ENCODE measurements around the gene CIZ1. TPM values are rescaled to one million over a fixed set of nuclear protein-coding genes. Genes with fewer than 3 reads are reported as not detected.

Gene CIZ1
- total RNA-seq, 1 donor from 2014 or later: 142 TPM

DNA sequence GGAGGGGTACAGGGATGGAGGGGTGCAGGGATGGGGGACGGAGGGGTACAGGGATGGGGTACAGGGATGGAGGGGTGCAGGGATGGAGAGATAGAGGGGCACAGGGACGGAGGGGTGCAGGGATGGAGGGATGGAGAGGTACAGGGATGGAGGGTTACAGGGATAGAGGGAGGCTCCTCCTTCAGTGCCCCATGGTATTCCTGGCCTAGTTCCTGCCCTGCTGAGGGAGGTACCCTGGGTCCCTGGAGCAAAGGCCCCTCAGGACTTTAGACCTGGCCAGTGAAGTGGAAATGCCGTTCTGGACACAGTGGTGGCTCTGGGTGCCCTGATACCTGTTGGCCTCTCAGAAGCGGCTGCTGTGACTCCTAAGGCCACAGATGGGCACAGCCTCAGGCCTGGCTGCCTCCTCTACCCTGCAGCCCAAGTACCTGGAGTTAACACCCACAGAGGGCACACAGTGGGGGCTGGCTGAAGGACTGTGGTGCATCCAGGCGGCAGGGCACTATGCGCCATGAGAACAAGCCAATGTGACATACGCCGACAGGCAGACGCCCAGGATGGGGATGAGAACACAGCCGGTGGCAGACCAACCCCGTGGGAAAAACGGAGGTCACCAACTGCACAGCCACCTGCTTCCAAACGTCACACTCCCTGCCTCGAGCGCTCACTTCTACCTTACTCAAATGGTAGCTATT lies 72.3 kb downstream of the CIZ1 start:
- Mint-ChIP-seq H3K27ac (no peak overlapping the region), H3K9me3 (no peaks in the 10 kb centered on the region), H3K36me3 (ENCODE audit: low read depth) (peaks cover 19% of the 10 kb centered on the region), H3K4me1 (peaks cover 9% of the 10 kb centered on the region), H3K27me3 (no peaks in the 10 kb centered on the region), H3K4me3 (no peak overlapping the region)
- DNase-seq: no peak
- intact Hi-C loops (cut with micrococcal nuclease): loop anchor here (5.0 kb wide), 2 partner anchors 37 to 92 kb away; no protein-coding TSS in a partner anchor

- Mint-ChIP-seq H3K27ac (no peak overlapping the region), H3K4me3 (no peak overlapping the region), H3K9me3 (no peaks in the 10 kb centered on the region), H3K27me3 (no peaks in the 10 kb centered on the region), H3K4me1 (peaks cover 9% of the 10 kb centered on the region), H3K36me3 (ENCODE audit: low read depth) (peaks cover 17% of the 10 kb centered on the region)
- intact Hi-C loops (cut with micrococcal nuclease): loop anchor here (5.0 kb wide), 2 partner anchors 36 to 91 kb away; no protein-coding TSS in a partner anchor
- DNase-seq: no peak
Measured at GRCh38 chr9:128118472-128118857, 72.9 kb downstream of the CIZ1 start.

- peak; percentile 99 for DNase-seq
- H3K36me3 Mint-ChIP-seq (ENCODE audit: low read depth): peaks cover 18% of the 10 kb centered on the region
- no peaks in the 10 kb centered on the region for H3K27me3 Mint-ChIP-seq
- no peak overlapping the region for H3K4me3 Mint-ChIP-seq
- H3K9me3 Mint-ChIP-seq: no peaks in the 10 kb centered on the region
- peak overlapping the region; percentile 29 for H3K27ac Mint-ChIP-seq
- H3K4me1 Mint-ChIP-seq: peaks cover 9% of the 10 kb centered on the region
- intact Hi-C loops (cut with micrococcal nuclease): loop anchor here (1.0 to 5.0 kb wide), 4 partner anchors 9 to 175 kb away; partner anchors contain the start of gene PTGES2
Measured at GRCh38 chr9:128117613-128118471, 73.5 kb downstream of the CIZ1 start.

DNA sequence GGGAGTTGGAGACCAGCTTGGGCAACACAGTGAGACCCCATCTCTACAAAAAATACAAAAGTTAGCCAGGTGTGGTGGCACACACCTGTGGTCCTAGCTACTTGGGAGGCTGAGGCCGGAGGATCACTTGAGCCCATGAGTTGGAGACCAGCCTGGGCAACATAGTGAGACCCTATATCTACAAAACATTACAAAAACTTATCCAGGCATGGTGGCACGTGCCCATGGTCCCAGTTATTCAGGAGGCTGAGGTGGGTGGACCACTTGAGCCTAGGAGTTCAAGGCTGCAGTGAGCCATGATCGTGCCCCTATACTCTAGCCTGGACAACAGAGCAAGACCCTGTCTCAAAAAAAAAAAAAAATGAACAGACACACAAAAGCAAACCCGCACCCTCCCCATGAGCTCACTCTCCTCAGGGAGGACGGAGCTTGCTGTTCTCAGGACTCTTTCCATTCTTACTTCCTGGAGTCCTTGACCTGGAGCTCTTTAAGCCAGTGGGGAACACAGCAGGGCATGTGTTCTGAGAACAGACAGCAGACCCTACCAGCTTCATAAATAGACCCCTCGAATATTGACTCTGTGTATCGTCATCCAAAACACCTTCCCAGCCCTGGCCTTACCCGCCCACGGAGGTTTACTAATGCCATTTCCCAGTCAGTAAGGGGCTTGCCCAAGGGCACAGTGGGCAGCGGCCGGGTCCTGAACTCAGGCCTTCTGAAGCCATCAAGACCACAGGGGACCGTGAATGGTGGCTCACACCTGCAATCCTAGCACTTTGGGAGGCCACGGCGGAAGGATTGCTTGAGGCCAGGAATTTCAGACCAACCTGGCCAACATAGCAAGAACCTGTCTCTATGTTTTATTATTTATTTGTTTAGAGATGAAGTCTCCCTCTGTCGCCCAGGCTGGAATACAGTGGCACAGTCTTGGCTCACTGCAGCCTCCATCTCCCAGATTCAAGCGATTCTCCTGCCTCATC lies 75.0 kb downstream of the CIZ1 start:
- Mint-ChIP-seq H3K4me1 (peaks cover 9% of the 10 kb centered on the region), H3K27me3 (no peaks in the 10 kb centered on the region), H3K27ac (no peak overlapping the region), H3K9me3 (no peaks in the 10 kb centered on the region), H3K36me3 (ENCODE audit: low read depth) (peaks cover 18% of the 10 kb centered on the region), H3K4me3 (no peak overlapping the region)
- no peak for DNase-seq
- intact Hi-C loops (cut with micrococcal nuclease): loop anchor here (1.0 to 5.0 kb wide), 4 partner anchors 11 to 174 kb away; partner anchors contain the start of gene PTGES2

Other genes with a start within 250 kb of the CIZ1 start
- 56.1 and 64.4 TPM in 2 replicates for gene EEIG1, start 210.6 kb downstream of the CIZ1 start, total RNA-seq
- gene NAIF1, start 124.3 kb downstream of the CIZ1 start, total RNA-seq: 9.6 and 11.1 TPM in 2 replicates
- gene SLC25A25, start 123.3 kb downstream of the CIZ1 start, total RNA-seq: 12.2 and 14.0 TPM in 2 replicates
- gene PTGES2, start 63.8 kb downstream of the CIZ1 start, total RNA-seq: 84.6 and 89.8 TPM in 2 replicates
- not detected in 2 replicates for gene LCN2, start 42.1 kb downstream of the CIZ1 start, total RNA-seq
- gene BBLN, start 31.3 kb downstream of the CIZ1 start, total RNA-seq: 89.3 and 91.4 TPM in 2 replicates
- gene DNM1, start 11.8 kb upstream of the CIZ1 start, total RNA-seq: 0.95 and 1.5 TPM in 2 replicates
- gene GOLGA2, start 84.4 kb upstream of the CIZ1 start, total RNA-seq: 44.1 and 50.4 TPM in 2 replicates
- gene SWI5, start 84.7 kb upstream of the CIZ1 start, total RNA-seq: 13.6 and 14.3 TPM in 2 replicates
- gene TRUB2, start 130.9 kb upstream of the CIZ1 start, total RNA-seq: 40.4 and 43.0 TPM in 2 replicates
- 60.7 and 61.4 TPM in 2 replicates for gene COQ4, start 131.3 kb upstream of the CIZ1 start, total RNA-seq
- gene SLC27A4, start 149.0 kb upstream of the CIZ1 start, total RNA-seq: 37.0 and 37.9 TPM in 2 replicates
- gene URM1, start 179.8 kb upstream of the CIZ1 start, total RNA-seq: 87.2 and 98.3 TPM in 2 replicates
- gene CERCAM, start 229.3 kb upstream of the CIZ1 start, total RNA-seq: 1.3 and 1.6 TPM in 2 replicates

Measured in activated CD4-positive, alpha-beta T cell treated with anti-CD3 and anti-CD28 coated beads, Interleukin-2, amount 10 ng/mL, durations not matched to agents 24 days and 14 days (primary cell).